ENCODE data around the gene TAS1R3. TPM values are rescaled to one million over a fixed set of nuclear protein-coding genes. Genes with fewer than 3 reads are reported as not detected.
A peak's percentile ranks its signal among the peaks of the same experiment; 100 is the strongest.

Gene TAS1R3
- total RNA-seq, 1 experiment from 2014 or later = 0.22 TPM

DNA sequence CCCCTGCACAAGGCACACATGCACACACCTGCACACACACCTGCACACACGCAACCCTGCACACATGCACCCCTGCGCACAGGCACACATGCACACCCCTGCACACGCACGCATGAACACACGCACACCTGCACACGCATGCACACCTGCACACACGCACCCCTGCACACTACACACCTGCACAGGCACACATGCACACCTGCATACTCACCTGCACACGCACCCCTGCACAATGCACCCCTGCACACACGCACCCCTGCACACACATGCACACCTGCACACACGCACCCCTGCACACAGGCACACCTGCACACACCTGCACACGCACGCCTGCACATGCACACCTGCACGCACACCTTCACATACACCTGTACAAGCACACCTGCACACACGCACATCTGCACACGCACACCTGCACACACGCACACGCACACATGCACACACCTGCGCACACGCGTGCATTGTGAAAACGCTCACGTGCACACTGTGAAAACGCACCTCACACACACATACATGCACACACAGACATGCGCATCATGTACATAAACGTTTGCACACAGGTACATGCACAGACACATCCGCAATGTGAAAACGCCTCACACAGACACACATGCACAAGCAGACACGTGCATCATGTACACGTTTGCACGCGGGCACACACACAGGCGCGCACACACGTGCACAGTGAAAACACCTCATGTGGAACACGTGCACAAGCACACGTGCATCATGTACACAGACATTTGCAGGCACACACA, 9.9 kb downstream of the TAS1R3 start:
- Mint-ChIP-seq H3K4me3 (no peak overlapping the region), H3K27ac (no peak overlapping the region), H3K9me3 (peaks cover 8% of the 10 kb centered on the region), H3K4me1 (no peaks in the 10 kb centered on the region), H3K36me3 (peaks cover 17% of the 10 kb centered on the region), H3K27me3 (ENCODE audit: low read depth) (no peaks in the 10 kb centered on the region)
- ATAC-seq (no peak), DNase-seq (ENCODE audit: low spot score) (no peak)
- CTCF ChIA-PET = interaction anchor here (1.0 kb wide), 1 partner anchor 13 kb away, joined by 3 read pairs; no protein-coding TSS in a partner anchor
- POLR2A ChIA-PET = no interaction called here
- TF ChIP-seq FOXK1 (CRISPR knock-in tag; IDR thresholded peaks at IDR 0.05) (no peak), ZNF138 (CRISPR knock-in tag; conservative IDR thresholded peaks at IDR 0.05) (no peak), NFATC4 (CRISPR knock-in tag; IDR thresholded peaks at IDR 0.05) (no peak), MXD4 (CRISPR knock-in tag; IDR thresholded peaks at IDR 0.05; ENCODE audit: borderline replicate concordance) (no peak), TP53 (CRISPR knock-in tag; IDR thresholded peaks at IDR 0.05) (no peak), NR1H2 (CRISPR knock-in tag; IDR thresholded peaks at IDR 0.05) (no peak), ZNF121 (CRISPR knock-in tag; IDR thresholded peaks at IDR 0.05) (peak; percentile 60; the same call in 1 of the 2 replicates), FOXP1 (CRISPR knock-in tag; IDR thresholded peaks at IDR 0.05; ENCODE audit: borderline replicate concordance) (0 out of 2 replicates have a peak, but pooled peaks have one; percentile 27), SP1 (CRISPR knock-in tag; conservative IDR thresholded peaks at IDR 0.05) (no peak), HMGA2 (CRISPR knock-in tag; IDR thresholded peaks at IDR 0.05) (no peak), ZNF671 (CRISPR knock-in tag; IDR thresholded peaks at IDR 0.05) (no peak), ESRRA (CRISPR knock-in tag; IDR thresholded peaks at IDR 0.05; ENCODE audit: borderline replicate concordance) (no peak)
- TF ChIP-seq, protein P1, sequence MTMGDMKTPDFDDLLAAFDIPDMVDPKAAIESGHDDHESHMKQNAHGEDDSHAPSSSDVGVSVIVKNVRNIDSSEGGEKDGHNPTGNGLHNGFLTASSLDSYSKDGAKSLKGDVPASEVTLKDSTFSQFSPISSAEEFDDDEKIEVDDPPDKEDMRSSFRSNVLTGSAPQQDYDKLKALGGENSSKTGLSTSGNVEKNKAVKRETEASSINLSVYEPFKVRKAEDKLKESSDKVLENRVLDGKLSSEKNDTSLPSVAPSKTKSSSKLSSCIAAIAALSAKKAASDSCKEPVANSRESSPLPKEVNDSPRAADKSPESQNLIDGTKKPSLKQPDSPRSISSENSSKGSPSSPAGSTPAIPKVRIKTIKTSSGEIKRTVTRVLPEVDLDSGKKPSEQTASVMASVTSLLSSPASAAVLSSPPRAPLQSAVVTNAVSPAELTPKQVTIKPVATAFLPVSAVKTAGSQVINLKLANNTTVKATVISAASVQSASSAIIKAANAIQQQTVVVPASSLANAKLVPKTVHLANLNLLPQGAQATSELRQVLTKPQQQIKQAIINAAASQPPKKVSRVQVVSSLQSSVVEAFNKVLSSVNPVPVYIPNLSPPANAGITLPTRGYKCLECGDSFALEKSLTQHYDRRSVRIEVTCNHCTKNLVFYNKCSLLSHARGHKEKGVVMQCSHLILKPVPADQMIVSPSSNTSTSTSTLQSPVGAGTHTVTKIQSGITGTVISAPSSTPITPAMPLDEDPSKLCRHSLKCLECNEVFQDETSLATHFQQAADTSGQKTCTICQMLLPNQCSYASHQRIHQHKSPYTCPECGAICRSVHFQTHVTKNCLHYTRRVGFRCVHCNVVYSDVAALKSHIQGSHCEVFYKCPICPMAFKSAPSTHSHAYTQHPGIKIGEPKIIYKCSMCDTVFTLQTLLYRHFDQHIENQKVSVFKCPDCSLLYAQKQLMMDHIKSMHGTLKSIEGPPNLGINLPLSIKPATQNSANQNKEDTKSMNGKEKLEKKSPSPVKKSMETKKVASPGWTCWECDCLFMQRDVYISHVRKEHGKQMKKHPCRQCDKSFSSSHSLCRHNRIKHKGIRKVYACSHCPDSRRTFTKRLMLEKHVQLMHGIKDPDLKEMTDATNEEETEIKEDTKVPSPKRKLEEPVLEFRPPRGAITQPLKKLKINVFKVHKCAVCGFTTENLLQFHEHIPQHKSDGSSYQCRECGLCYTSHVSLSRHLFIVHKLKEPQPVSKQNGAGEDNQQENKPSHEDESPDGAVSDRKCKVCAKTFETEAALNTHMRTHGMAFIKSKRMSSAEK (CRISPR knock-in tag; IDR thresholded peaks at IDR 0.05; ENCODE audit: borderline replicate concordance) = no peak
- TF ChIP-seq, protein P2, sequence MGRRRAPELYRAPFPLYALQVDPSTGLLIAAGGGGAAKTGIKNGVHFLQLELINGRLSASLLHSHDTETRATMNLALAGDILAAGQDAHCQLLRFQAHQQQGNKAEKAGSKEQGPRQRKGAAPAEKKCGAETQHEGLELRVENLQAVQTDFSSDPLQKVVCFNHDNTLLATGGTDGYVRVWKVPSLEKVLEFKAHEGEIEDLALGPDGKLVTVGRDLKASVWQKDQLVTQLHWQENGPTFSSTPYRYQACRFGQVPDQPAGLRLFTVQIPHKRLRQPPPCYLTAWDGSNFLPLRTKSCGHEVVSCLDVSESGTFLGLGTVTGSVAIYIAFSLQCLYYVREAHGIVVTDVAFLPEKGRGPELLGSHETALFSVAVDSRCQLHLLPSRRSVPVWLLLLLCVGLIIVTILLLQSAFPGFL (CRISPR knock-in tag; IDR thresholded peaks at IDR 0.05; ENCODE audit: borderline replicate concordance) = no peak
- TF ChIP-seq, protein P3, sequence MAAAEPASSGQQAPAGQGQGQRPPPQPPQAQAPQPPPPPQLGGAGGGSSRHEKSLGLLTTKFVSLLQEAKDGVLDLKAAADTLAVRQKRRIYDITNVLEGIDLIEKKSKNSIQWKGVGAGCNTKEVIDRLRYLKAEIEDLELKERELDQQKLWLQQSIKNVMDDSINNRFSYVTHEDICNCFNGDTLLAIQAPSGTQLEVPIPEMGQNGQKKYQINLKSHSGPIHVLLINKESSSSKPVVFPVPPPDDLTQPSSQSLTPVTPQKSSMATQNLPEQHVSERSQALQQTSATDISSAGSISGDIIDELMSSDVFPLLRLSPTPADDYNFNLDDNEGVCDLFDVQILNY (CRISPR knock-in tag; IDR thresholded peaks at IDR 0.05) = no peak
- TF ChIP-seq, protein P4, sequence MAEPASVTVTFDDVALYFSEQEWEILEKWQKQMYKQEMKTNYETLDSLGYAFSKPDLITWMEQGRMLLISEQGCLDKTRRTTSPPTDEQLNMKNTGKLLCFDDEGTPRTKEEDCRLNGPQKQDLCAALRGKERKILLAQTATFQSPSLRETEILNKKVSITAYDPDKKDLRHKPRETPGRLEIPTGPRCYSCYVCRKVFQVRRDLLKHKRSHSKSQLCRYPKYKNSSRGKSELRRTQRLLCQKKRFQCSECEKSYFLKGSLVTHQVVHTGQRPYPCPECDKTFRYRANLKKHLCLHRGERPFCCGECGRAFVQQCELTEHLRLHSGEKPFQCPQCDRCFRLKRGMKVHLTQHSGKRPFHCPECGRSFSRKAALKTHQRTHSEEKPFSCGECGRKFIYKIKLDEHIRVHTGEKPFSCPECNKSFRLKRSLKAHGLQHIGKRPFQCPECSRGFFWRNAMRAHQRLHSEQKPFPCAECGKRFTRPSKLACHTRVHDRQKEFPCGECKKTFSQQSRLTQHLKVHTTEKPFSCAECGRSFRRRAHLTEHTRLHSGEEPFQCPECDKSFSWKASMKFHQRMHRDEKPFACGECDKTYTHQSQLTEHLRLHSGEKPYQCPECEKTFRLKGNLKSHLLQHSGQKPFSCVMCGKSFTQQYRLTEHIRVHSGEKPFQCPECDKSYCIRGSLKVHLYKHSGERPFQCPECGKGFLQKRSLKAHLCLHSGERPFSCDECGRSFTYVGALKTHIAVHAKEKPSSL (CRISPR knock-in tag; conservative IDR thresholded peaks at IDR 0.05) = no peak
- TF ChIP-seq, protein P5, sequence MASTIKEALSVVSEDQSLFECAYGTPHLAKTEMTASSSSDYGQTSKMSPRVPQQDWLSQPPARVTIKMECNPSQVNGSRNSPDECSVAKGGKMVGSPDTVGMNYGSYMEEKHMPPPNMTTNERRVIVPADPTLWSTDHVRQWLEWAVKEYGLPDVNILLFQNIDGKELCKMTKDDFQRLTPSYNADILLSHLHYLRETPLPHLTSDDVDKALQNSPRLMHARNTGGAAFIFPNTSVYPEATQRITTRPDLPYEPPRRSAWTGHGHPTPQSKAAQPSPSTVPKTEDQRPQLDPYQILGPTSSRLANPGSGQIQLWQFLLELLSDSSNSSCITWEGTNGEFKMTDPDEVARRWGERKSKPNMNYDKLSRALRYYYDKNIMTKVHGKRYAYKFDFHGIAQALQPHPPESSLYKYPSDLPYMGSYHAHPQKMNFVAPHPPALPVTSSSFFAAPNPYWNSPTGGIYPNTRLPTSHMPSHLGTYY (CRISPR knock-in tag; IDR thresholded peaks at IDR 0.05) = no peak
- TF ChIP-seq, protein P6, sequence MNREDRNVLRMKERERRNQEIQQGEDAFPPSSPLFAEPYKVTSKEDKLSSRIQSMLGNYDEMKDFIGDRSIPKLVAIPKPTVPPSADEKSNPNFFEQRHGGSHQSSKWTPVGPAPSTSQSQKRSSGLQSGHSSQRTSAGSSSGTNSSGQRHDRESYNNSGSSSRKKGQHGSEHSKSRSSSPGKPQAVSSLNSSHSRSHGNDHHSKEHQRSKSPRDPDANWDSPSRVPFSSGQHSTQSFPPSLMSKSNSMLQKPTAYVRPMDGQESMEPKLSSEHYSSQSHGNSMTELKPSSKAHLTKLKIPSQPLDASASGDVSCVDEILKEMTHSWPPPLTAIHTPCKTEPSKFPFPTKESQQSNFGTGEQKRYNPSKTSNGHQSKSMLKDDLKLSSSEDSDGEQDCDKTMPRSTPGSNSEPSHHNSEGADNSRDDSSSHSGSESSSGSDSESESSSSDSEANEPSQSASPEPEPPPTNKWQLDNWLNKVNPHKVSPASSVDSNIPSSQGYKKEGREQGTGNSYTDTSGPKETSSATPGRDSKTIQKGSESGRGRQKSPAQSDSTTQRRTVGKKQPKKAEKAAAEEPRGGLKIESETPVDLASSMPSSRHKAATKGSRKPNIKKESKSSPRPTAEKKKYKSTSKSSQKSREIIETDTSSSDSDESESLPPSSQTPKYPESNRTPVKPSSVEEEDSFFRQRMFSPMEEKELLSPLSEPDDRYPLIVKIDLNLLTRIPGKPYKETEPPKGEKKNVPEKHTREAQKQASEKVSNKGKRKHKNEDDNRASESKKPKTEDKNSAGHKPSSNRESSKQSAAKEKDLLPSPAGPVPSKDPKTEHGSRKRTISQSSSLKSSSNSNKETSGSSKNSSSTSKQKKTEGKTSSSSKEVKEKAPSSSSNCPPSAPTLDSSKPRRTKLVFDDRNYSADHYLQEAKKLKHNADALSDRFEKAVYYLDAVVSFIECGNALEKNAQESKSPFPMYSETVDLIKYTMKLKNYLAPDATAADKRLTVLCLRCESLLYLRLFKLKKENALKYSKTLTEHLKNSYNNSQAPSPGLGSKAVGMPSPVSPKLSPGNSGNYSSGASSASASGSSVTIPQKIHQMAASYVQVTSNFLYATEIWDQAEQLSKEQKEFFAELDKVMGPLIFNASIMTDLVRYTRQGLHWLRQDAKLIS (CRISPR knock-in tag; IDR thresholded peaks at IDR 0.05; ENCODE audit: borderline replicate concordance) = no peak
- TF ChIP-seq, protein P7, sequence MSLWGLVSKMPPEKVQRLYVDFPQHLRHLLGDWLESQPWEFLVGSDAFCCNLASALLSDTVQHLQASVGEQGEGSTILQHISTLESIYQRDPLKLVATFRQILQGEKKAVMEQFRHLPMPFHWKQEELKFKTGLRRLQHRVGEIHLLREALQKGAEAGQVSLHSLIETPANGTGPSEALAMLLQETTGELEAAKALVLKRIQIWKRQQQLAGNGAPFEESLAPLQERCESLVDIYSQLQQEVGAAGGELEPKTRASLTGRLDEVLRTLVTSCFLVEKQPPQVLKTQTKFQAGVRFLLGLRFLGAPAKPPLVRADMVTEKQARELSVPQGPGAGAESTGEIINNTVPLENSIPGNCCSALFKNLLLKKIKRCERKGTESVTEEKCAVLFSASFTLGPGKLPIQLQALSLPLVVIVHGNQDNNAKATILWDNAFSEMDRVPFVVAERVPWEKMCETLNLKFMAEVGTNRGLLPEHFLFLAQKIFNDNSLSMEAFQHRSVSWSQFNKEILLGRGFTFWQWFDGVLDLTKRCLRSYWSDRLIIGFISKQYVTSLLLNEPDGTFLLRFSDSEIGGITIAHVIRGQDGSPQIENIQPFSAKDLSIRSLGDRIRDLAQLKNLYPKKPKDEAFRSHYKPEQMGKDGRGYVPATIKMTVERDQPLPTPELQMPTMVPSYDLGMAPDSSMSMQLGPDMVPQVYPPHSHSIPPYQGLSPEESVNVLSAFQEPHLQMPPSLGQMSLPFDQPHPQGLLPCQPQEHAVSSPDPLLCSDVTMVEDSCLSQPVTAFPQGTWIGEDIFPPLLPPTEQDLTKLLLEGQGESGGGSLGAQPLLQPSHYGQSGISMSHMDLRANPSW (CRISPR knock-in tag; conservative IDR thresholded peaks at IDR 0.05; ENCODE audit: low read depth) = no peak

Measured in WTC11 (cell line).